ENCODE results near the gene BMPR1A. TPM values are rescaled to one million over a fixed set of nuclear protein-coding genes. Genes with fewer than 3 reads are reported as not detected.

Gene BMPR1A
- total RNA-seq, 1 donor, result 71.7 TPM

DNA sequence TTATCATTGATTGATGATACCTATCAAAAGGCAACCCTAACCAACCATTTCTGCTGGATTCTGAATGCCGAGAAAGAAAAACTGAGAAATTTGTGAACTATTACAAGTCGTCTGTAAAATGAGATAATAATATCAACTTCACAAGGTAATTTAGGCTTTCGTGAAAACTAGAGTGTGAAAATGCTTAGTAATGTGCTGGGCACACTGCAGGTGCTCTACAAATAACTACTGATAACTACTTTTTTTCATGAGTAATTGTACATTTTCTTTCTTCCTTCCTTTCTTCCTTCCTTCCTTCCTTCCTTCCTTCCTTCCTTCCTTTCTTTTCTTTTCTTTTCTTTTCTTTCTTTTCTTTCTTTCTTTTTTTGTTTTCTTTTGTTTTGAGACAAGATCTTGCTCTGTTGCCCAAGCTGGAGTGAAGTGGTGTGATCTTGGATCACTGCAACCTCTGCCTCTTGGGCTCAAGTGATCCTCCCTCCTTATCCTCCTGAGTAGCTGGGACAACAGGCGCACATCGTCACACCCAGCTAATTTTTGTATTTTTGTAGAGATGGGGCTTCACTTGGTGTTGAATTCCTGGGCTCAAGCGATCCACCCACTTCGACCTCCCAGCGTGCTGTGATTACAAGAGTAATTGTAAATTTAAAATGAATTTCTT, 42.9 kb downstream of the BMPR1A start:
- Histone ChIP-seq H3K27me3 (ENCODE audit: insufficient read depth, low read length) (no peaks in the 10 kb centered on the region), H3K36me3 (ENCODE audit: insufficient read depth, low read length) (no peaks in the 10 kb centered on the region), H3K4me1 (ENCODE audit: insufficient read depth, low read length) (peaks cover 25% of the 10 kb centered on the region), H3K4me2 (ENCODE audit: insufficient read depth, low read length) (no peak overlapping the region), H3K79me2 (ENCODE audit: insufficient read depth, low read length) (peaks cover 61% of the 10 kb centered on the region), H2AFZ (ENCODE audit: low read length) (no peak overlapping the region), H3K9me3 (ENCODE audit: low read depth, low read length) (no peaks in the 10 kb centered on the region), H3K27ac (ENCODE audit: low read depth, low read length) (no peak overlapping the region), H4K20me1 (ENCODE audit: insufficient read depth, low read length) (peaks cover 7% of the 10 kb centered on the region), H3K4me3 (ENCODE audit: insufficient read depth, low read length) (no peak overlapping the region)
- TF ChIP-seq, protein P1, sequence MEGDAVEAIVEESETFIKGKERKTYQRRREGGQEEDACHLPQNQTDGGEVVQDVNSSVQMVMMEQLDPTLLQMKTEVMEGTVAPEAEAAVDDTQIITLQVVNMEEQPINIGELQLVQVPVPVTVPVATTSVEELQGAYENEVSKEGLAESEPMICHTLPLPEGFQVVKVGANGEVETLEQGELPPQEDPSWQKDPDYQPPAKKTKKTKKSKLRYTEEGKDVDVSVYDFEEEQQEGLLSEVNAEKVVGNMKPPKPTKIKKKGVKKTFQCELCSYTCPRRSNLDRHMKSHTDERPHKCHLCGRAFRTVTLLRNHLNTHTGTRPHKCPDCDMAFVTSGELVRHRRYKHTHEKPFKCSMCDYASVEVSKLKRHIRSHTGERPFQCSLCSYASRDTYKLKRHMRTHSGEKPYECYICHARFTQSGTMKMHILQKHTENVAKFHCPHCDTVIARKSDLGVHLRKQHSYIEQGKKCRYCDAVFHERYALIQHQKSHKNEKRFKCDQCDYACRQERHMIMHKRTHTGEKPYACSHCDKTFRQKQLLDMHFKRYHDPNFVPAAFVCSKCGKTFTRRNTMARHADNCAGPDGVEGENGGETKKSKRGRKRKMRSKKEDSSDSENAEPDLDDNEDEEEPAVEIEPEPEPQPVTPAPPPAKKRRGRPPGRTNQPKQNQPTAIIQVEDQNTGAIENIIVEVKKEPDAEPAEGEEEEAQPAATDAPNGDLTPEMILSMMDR (IDR thresholded peaks at IDR 0.05; ENCODE audit: extremely low read depth, low read depth, low read length), result no peak
- no peak for DNase-seq (ENCODE audit: insufficient read length, low spot score, missing footprints)

DNA sequence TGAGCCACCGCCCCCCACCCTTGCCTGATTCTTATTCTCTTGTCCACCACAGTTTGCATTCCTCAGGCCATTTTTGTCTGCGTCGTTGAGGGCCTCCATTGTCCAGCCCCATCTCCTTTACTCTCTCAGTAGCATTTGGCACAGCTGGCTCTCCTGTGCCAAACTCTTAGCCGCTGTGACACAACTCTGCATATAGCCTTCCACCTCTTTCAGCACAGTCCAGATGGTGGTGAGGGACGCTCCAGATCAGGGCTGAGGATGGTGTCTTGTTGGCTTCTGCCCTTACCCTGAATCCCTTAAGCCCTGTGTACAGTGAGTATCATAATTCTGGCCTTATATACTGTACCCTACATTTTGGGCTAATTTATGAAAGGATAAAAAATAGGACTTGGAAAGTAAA, 45.6 kb downstream of the BMPR1A start:
- H3K36me3 ChIP-seq (ENCODE audit: insufficient read depth, low read length), result no peaks in the 10 kb centered on the region
- no peaks in the 10 kb centered on the region for H3K27me3 ChIP-seq (ENCODE audit: insufficient read depth, low read length)
- no peak overlapping the region for H3K27ac ChIP-seq (ENCODE audit: low read depth, low read length)
- H4K20me1 ChIP-seq (ENCODE audit: insufficient read depth, low read length), result peaks cover 7% of the 10 kb centered on the region
- H2AFZ ChIP-seq (ENCODE audit: low read length), result no peak overlapping the region
- no peak for DNase-seq (ENCODE audit: insufficient read length, low spot score, missing footprints)
- H3K79me2 ChIP-seq (ENCODE audit: insufficient read depth, low read length), result peaks cover 72% of the 10 kb centered on the region
- H3K4me1 ChIP-seq (ENCODE audit: insufficient read depth, low read length), result peaks cover 19% of the 10 kb centered on the region
- H3K9me3 ChIP-seq (ENCODE audit: low read depth, low read length), result no peaks in the 10 kb centered on the region
- no peak overlapping the region for H3K4me2 ChIP-seq (ENCODE audit: insufficient read depth, low read length)
- H3K4me3 ChIP-seq (ENCODE audit: insufficient read depth, low read length), result no peak overlapping the region
- TF ChIP-seq, protein P1 (IDR thresholded peaks at IDR 0.05; ENCODE audit: extremely low read depth, low read depth, low read length), result no peak

DNA sequence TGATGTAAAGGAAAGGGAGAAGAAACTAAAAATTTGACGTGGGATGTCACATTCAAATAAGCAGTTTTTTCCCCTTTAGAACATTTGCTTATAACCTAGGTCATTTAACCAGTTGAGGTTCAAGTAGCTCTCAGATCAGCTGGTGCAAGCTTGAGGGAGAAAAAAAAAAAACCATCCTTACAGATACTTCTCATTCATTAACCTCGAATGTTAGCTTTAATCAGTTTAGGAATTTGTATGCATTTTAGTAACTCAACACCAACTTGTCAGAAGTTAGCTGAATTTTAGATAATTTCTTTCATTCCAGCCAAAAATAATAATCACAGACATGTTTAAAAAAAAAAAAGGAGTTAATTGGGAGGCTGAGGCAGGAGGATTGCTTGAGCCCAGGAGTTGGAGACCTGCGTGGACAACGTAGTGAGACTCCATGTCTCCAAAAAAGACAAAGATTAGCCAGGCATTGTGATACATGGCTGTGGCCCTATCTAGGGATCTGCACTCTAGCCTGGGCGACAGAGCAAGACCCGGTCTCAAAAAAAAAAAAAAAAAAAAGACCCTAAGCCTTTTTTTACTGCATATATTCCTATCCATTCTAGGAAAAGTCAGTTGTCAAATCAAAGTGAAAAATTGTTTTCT, 46.2 kb downstream of the BMPR1A start:
- Histone ChIP-seq H3K79me2 (ENCODE audit: insufficient read depth, low read length) (peaks cover 71% of the 10 kb centered on the region), H3K4me1 (ENCODE audit: insufficient read depth, low read length) (peaks cover 19% of the 10 kb centered on the region), H3K4me3 (ENCODE audit: insufficient read depth, low read length) (no peak overlapping the region), H3K36me3 (ENCODE audit: insufficient read depth, low read length) (no peaks in the 10 kb centered on the region), H3K27ac (ENCODE audit: low read depth, low read length) (no peak overlapping the region), H3K27me3 (ENCODE audit: insufficient read depth, low read length) (no peaks in the 10 kb centered on the region), H2AFZ (ENCODE audit: low read length) (no peak overlapping the region), H3K4me2 (ENCODE audit: insufficient read depth, low read length) (no peak overlapping the region), H4K20me1 (ENCODE audit: insufficient read depth, low read length) (peaks cover 9% of the 10 kb centered on the region), H3K9me3 (ENCODE audit: low read depth, low read length) (no peaks in the 10 kb centered on the region)
- TF ChIP-seq, protein P1 (IDR thresholded peaks at IDR 0.05; ENCODE audit: extremely low read depth, low read depth, low read length), result no peak
- no peak for DNase-seq (ENCODE audit: insufficient read length, low spot score, missing footprints)

DNA sequence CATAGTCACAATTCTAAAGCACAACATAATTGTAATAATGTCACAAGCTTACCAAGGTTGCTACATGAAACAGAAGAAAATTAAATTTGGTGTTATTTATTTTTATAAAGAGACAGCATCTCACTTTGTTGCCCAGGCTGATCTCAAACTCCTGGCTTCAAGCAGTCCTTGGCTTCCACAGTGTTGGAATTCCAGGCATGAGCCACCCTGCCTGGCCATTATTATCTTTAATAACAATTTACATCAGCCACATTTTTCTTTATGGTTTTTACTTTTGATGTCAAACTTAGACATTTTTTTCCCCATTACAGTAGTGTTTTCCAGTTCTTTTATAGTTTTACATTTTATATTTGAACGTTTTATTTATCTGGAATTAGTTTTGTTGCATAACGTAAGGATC, 46.7 kb downstream of the BMPR1A start:
- no peak for DNase-seq (ENCODE audit: insufficient read length, low spot score, missing footprints)
- H4K20me1 ChIP-seq (ENCODE audit: insufficient read depth, low read length), result peaks cover 9% of the 10 kb centered on the region
- H3K4me3 ChIP-seq (ENCODE audit: insufficient read depth, low read length), result no peak overlapping the region
- H3K9me3 ChIP-seq (ENCODE audit: low read depth, low read length), result no peaks in the 10 kb centered on the region
- peak overlapping the region; percentile 1 for H3K27ac ChIP-seq (ENCODE audit: low read depth, low read length)
- H3K79me2 ChIP-seq (ENCODE audit: insufficient read depth, low read length), result peaks cover 72% of the 10 kb centered on the region
- H3K27me3 ChIP-seq (ENCODE audit: insufficient read depth, low read length), result no peaks in the 10 kb centered on the region
- peaks cover 14% of the 10 kb centered on the region for H3K4me1 ChIP-seq (ENCODE audit: insufficient read depth, low read length)
- TF ChIP-seq, protein P1 (IDR thresholded peaks at IDR 0.05; ENCODE audit: extremely low read depth, low read depth, low read length), result no peak
- H3K4me2 ChIP-seq (ENCODE audit: insufficient read depth, low read length), result no peak overlapping the region
- H3K36me3 ChIP-seq (ENCODE audit: insufficient read depth, low read length), result no peaks in the 10 kb centered on the region
- H2AFZ ChIP-seq (ENCODE audit: low read length), result no peak overlapping the region
